ENCODE results near the gene SLC16A2. TPM values are rescaled to one million over a fixed set of nuclear protein-coding genes. Genes with fewer than 3 reads are reported as not detected.

Gene SLC16A2
- total RNA-seq, 1 experiment from 2014 or later = 55.2 TPM

DNA sequence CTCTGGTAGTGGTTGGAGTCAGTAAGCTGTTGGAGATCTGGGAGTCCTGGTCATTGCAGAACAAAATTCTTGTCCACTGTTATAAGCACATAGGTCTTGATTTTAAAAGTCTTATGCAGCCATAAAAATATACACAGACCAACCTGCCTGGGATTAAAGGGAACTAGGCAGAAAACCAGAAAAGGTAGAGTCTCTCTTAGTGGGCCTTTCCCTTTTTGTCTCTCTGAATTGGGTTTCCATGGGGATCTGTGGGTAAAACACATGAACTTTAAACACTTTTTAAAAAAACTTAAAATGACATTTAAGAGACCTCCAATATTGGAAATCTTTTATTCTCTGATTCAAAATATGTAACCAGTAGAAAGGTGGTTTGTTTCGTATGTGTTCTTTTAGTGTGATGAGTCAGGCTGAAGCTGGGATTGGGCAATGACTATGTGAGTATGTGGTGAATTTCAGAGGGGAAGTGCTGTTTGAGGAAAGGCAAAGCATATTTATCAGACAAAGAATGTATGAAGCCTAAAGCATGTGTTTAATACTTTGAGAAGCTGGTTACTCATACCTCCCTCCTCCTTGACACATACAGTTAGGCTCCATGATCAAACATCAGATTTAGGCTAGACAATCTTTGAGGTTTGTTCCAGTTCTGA is 29.6 kb downstream of the SLC16A2 start:
- Mint-ChIP-seq H3K27me3 (ENCODE audit: low read depth) (no peaks in the 10 kb centered on the region), H3K4me1 (peaks cover 13% of the 10 kb centered on the region), H3K36me3 (no peaks in the 10 kb centered on the region), H3K27ac (no peak overlapping the region), H3K4me3 (no peak overlapping the region), H3K9me3 (peaks cover 3% of the 10 kb centered on the region; the same call in 1 of the 2 replicates)
- TF ChIP-seq KAT7 (CRISPR knock-in tag; IDR thresholded peaks at IDR 0.05; ENCODE audit: borderline replicate concordance) (no peak), STAT6 (CRISPR knock-in tag; conservative IDR thresholded peaks at IDR 0.05; ENCODE audit: low read depth) (no peak), TEAD4 (CRISPR knock-in tag; IDR thresholded peaks at IDR 0.05) (no peak), ZNF317 (CRISPR knock-in tag; IDR thresholded peaks at IDR 0.05; ENCODE audit: borderline replicate concordance, low read depth) (no peak)
- CTCF ChIA-PET = no interaction called here
- no peak for ATAC-seq
- DNase-seq (ENCODE audit: low spot score) = no peak
- POLR2A ChIA-PET = no interaction called here

DNA sequence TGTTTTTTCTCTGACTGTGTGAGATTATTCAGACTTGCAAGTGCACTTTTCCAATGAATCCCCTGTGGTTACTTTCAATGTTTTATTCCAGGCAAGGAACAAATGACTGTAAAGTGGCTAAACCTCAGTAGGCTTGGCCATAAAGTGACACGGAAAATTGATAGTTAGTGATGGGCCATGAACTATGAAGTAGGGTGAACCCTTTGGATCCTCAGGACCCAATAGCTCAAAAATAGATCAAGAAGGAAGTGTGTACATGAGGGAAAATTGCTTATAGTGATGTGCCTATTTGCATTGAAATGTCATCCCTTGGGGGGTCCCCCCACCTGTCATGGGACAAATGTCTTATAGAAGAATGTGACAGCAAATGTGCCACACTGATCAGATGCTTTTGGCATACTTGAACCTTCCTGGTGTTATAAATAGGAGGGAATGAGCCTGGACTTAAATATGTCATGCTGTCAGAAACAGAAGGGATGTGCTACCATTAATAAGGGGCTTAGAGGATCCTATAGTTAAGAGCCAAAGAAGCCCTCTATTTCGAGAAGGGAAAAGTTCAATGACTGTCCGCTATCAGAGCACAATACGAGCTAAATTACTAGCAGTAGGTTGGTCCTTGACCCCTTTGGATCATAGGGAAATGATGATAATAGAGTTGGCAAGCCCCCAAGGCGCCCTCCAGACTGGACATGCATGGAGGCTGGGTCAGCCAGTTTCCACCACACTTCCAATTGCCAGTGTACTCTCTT is 30.3 kb downstream of the SLC16A2 start:
- peaks cover 3% of the 10 kb centered on the region; the same call in 1 of the 2 replicates for H3K9me3 Mint-ChIP-seq
- CTCF ChIA-PET = no interaction called here
- POLR2A ChIA-PET = no interaction called here
- H3K27me3 Mint-ChIP-seq (ENCODE audit: low read depth) = no peaks in the 10 kb centered on the region
- no peak overlapping the region for H3K4me3 Mint-ChIP-seq
- no peaks in the 10 kb centered on the region for H3K36me3 Mint-ChIP-seq
- TF ChIP-seq RELA (CRISPR knock-in tag; IDR thresholded peaks at IDR 0.05; ENCODE audit: borderline replicate concordance) = no peak
- TF ChIP-seq, protein P1, sequence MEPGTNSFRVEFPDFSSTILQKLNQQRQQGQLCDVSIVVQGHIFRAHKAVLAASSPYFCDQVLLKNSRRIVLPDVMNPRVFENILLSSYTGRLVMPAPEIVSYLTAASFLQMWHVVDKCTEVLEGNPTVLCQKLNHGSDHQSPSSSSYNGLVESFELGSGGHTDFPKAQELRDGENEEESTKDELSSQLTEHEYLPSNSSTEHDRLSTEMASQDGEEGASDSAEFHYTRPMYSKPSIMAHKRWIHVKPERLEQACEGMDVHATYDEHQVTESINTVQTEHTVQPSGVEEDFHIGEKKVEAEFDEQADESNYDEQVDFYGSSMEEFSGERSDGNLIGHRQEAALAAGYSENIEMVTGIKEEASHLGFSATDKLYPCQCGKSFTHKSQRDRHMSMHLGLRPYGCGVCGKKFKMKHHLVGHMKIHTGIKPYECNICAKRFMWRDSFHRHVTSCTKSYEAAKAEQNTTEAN (CRISPR knock-in tag; IDR thresholded peaks at IDR 0.05) = no peak
- peaks cover 13% of the 10 kb centered on the region for H3K4me1 Mint-ChIP-seq
- DNase-seq (ENCODE audit: low spot score) = no peak
- ATAC-seq = no peak
- H3K27ac Mint-ChIP-seq = no peak overlapping the region

- Mint-ChIP-seq H3K4me3 (no peak overlapping the region), H3K4me1 (peaks cover 13% of the 10 kb centered on the region), H3K27ac (no peak overlapping the region), H3K27me3 (ENCODE audit: low read depth) (no peaks in the 10 kb centered on the region), H3K9me3 (peaks cover 3% of the 10 kb centered on the region; the same call in 1 of the 2 replicates), H3K36me3 (no peaks in the 10 kb centered on the region)
- ATAC-seq = no peak
- ChIA-PET CTCF (no interaction called here), POLR2A (no interaction called here)
- DNase-seq (ENCODE audit: low spot score) = no peak
- TF ChIP-seq USF2 (CRISPR knock-in tag; IDR thresholded peaks at IDR 0.05) = no peak
Measured at GRCh38 chrX:74452199-74452481, 30.8 kb downstream of the SLC16A2 start.

DNA sequence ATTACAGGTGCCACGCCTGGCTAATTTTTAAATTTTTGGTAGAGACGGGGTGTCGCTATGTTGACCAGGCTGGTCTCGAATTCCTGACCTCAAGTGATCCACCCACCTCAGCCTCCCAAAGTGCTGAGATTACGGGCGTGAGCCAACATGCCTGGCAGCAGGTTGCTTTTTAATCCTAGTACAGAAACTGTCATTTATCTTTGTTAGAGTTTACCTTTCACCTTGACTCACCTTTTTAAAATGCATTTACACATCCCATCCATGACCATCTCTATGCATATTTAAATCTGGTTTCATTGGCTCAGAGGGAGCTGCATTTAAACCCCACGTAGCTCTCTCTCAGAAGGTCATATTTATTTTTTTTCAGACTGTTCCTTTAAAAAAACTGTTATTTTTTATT is 31.9 kb downstream of the SLC16A2 start:
- DNase-seq (ENCODE audit: low spot score) = no peak
- H3K27me3 Mint-ChIP-seq (ENCODE audit: low read depth) = no peaks in the 10 kb centered on the region
- POLR2A ChIA-PET = no interaction called here
- no peak overlapping the region for H3K27ac Mint-ChIP-seq
- H3K4me1 Mint-ChIP-seq = peaks cover 13% of the 10 kb centered on the region
- no peak overlapping the region for H3K4me3 Mint-ChIP-seq
- peaks cover 3% of the 10 kb centered on the region; the same call in 1 of the 2 replicates for H3K9me3 Mint-ChIP-seq
- ATAC-seq = no peak
- H3K36me3 Mint-ChIP-seq = no peaks in the 10 kb centered on the region
- CTCF ChIA-PET = no interaction called here
- TF ChIP-seq CREM (CRISPR knock-in tag; IDR thresholded peaks at IDR 0.05) (no peak), JUN (CRISPR knock-in tag; IDR thresholded peaks at IDR 0.05) (no peak), ETV6 (CRISPR knock-in tag; IDR thresholded peaks at IDR 0.05) (no peak), ZNF219 (CRISPR knock-in tag; IDR thresholded peaks at IDR 0.05; ENCODE audit: borderline replicate concordance) (no peak), ZNF671 (CRISPR knock-in tag; IDR thresholded peaks at IDR 0.05) (no peak)
- TF ChIP-seq, protein P2, sequence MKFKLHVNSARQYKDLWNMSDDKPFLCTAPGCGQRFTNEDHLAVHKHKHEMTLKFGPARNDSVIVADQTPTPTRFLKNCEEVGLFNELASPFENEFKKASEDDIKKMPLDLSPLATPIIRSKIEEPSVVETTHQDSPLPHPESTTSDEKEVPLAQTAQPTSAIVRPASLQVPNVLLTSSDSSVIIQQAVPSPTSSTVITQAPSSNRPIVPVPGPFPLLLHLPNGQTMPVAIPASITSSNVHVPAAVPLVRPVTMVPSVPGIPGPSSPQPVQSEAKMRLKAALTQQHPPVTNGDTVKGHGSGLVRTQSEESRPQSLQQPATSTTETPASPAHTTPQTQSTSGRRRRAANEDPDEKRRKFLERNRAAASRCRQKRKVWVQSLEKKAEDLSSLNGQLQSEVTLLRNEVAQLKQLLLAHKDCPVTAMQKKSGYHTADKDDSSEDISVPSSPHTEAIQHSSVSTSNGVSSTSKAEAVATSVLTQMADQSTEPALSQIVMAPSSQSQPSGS (CRISPR knock-in tag; IDR thresholded peaks at IDR 0.05; ENCODE audit: borderline replicate concordance, low read depth) = no peak
- TF ChIP-seq, protein P3, sequence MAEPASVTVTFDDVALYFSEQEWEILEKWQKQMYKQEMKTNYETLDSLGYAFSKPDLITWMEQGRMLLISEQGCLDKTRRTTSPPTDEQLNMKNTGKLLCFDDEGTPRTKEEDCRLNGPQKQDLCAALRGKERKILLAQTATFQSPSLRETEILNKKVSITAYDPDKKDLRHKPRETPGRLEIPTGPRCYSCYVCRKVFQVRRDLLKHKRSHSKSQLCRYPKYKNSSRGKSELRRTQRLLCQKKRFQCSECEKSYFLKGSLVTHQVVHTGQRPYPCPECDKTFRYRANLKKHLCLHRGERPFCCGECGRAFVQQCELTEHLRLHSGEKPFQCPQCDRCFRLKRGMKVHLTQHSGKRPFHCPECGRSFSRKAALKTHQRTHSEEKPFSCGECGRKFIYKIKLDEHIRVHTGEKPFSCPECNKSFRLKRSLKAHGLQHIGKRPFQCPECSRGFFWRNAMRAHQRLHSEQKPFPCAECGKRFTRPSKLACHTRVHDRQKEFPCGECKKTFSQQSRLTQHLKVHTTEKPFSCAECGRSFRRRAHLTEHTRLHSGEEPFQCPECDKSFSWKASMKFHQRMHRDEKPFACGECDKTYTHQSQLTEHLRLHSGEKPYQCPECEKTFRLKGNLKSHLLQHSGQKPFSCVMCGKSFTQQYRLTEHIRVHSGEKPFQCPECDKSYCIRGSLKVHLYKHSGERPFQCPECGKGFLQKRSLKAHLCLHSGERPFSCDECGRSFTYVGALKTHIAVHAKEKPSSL (CRISPR knock-in tag; conservative IDR thresholded peaks at IDR 0.05) = no peak
